Ascending aorta (tissue), 2 donors: ENCODE results near the gene VAMP2. TPM values are rescaled to one million over a fixed set of nuclear protein-coding genes. Genes with fewer than 3 reads are reported as not detected.

Experiments
- DNase-seq, 2 donors: peaks; one replicate each; pipeline ENCODE4 v3.0.0-alpha.2; 2019; ENCODE audit warnings: low spot score in 2 of 2
- H3K27ac ChIP-seq, 2 donors: fragments of 200-600 bp; sonication (generic); one replicate each; pipeline ENCODE4 v1.5.1; 2016 to 2017; ENCODE audit warnings: mild to moderate bottlenecking in 1 of 2
- H3K27me3 ChIP-seq: fragments of 200-600 bp; sonication (generic); one replicate; pipeline ENCODE4 v1.5.1; 2017
- H3K36me3 ChIP-seq, 2 donors: fragments of 200-600 bp; sonication (generic); one replicate each; pipeline ENCODE4 v1.5.1; 2016
- H3K4me1 ChIP-seq, 2 donors: fragments of 200-600 bp; sonication (generic); one replicate each; pipeline ENCODE4 v1.5.1; 2016 to 2017; ENCODE audit warnings: mild to moderate bottlenecking in 1 of 2
- H3K4me3 ChIP-seq, 2 donors: fragments of 200-600 bp; sonication (generic); one replicate each; pipeline ENCODE4 v1.5.1; 2016 to 2017; ENCODE audit warnings: mild to moderate bottlenecking in 1 of 2
- H3K9me3 ChIP-seq, 2 donors: fragments of 200-600 bp; sonication (generic); one replicate each; pipeline ENCODE4 v1.5.1; 2016
- intact Hi-C: fragments of 100-400 bp; cut with DNase I; formaldehyde crosslinking; loops from one replicate; pipeline ENCODE4 v1.15.1; 2023
- total RNA-seq: library from RNA; depleted of rRNA; stranded (reverse); fragments of >200 nt; gene quantifications from one replicate; pipeline ENCODE4 v1.1.0, GENCODE V29; 2016
- TF ChIP-seq, protein P1 (sequence below), 3 experiments: fragments of 200-600 bp in 2 of 3; fragments of 450-650 bp in 1 of 3; sonication (generic) in 2 of 3; IDR thresholded peaks; one replicate each; pipeline ENCODE4 v1.5.1; 2016 to 2019; ENCODE audit warnings: antibody characterized with exemption in 3 of 3, mild to moderate bottlenecking in 1 of 3, moderate library complexity in 1 of 3

Gene VAMP2
- total RNA-seq, 1 donor from 2014 or later: 28.3 TPM

DNA sequence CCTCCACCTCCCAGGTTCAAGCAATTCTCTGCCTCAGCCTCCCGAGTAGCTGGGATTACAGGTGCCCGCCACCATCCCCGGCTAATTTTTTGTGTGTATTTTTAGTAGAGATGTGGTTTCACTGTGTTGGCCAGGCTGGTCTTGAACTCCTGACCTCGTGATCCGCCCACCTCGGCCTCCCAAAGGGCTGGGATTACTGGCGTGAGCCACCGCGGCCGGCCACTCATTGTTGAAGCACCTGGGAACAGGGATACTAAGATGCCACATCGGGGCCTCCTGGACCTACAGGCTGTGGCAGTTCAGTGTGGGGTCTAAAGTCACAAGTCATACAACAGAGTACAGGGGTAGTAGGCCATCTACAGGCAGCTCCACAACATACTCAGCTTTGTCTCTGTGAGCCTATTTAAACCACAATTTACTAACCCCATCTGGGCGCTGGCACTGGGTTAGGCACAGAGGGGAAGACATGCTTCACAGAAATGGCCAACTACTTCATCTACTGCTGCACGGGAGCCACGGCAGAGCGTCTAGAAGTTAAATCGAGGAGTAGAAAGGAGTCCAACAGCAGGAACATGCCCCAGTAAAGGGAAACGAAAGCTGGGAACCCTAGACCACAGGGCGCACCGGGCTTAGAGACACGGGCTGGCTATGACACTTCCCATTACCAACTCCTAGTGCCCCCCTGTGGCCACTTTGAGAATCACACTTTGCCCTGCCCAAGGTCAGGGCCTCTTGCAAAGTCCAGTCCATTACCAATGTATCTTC lies 4.3 kb downstream of the VAMP2 start:
- Histone ChIP-seq H3K4me3 (peak overlapping the region in 1 of 2 donors; percentile 23), H3K9me3 (no peaks in the 10 kb centered on the region), H3K4me1 (peaks cover 16 to 45% of the 10 kb centered on the region in 2 donors), H3K36me3 (peaks cover 21 to 23% of the 10 kb centered on the region in 2 donors), H3K27me3 (no peaks in the 10 kb centered on the region), H3K27ac (peak overlapping the region; percentile 97 to 100)
- TF ChIP-seq, protein P1, sequence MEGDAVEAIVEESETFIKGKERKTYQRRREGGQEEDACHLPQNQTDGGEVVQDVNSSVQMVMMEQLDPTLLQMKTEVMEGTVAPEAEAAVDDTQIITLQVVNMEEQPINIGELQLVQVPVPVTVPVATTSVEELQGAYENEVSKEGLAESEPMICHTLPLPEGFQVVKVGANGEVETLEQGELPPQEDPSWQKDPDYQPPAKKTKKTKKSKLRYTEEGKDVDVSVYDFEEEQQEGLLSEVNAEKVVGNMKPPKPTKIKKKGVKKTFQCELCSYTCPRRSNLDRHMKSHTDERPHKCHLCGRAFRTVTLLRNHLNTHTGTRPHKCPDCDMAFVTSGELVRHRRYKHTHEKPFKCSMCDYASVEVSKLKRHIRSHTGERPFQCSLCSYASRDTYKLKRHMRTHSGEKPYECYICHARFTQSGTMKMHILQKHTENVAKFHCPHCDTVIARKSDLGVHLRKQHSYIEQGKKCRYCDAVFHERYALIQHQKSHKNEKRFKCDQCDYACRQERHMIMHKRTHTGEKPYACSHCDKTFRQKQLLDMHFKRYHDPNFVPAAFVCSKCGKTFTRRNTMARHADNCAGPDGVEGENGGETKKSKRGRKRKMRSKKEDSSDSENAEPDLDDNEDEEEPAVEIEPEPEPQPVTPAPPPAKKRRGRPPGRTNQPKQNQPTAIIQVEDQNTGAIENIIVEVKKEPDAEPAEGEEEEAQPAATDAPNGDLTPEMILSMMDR (IDR thresholded peaks at IDR 0.05): peak; percentile 88 to 95 (median 89)
- intact Hi-C loops: loop anchor here (5.0 kb wide), 2 partner anchors 316 to 676 kb away; partner anchors contain the start of genes POLR2A and SLC35G6
- DNase-seq: peak; percentile 76 to 97

DNA sequence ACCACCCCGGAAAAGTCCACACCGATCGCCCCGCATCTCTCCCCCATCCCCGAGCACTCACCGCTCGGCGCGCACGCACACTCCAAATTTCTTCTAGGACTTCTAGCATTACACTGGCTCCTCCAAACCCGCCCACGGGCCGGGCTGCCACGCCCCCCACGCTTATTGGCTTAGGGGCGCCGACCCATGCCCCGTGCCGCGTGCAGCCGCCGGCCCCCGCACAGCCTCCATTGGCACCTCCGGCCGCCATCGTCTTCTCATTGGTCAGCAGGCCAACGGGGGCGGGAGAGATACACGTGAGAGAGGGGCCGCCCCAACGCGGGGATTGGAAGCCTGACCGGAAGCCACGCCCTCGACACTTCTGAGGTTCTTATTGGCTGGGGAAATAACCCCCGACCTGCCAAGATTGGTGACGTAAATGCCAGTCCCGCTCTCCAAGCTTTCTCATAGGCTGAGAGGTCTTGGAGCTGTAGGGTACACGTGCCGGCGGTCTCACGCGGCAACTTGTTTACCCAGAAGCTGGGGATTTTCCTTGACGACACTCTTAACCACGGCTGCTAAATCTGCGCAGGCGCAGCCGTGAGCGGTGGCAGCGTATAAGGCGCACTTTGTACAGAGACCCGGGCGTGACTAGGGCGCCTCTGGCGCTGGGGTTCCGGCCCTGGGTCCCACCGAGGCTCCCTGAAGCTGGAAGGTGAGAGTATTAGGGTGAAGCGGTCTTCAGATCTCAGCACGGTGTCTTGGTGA lies 6.3 kb downstream of the VAMP2 start:
- no peaks in the 10 kb centered on the region for H3K27me3 ChIP-seq
- H3K36me3 ChIP-seq: peaks cover 27 to 29% of the 10 kb centered on the region in 2 donors
- H3K27ac ChIP-seq: peak overlapping the region; percentile 99 to 100
- DNase-seq: peak; percentile 100
- intact Hi-C loops: loop anchor here (1.0 to 5.0 kb wide), 3 partner anchors 37 to 674 kb away; partner anchors contain the start of genes POLR2A and SLC35G6
- no peaks in the 10 kb centered on the region for H3K9me3 ChIP-seq
- TF ChIP-seq, protein P1 (IDR thresholded peaks at IDR 0.05): peak in 1 of 3 experiments; percentile 22
- H3K4me1 ChIP-seq: peaks cover 13 to 46% of the 10 kb centered on the region in 2 donors
- H3K4me3 ChIP-seq: peak overlapping the region; percentile 77 to 90

DNA sequence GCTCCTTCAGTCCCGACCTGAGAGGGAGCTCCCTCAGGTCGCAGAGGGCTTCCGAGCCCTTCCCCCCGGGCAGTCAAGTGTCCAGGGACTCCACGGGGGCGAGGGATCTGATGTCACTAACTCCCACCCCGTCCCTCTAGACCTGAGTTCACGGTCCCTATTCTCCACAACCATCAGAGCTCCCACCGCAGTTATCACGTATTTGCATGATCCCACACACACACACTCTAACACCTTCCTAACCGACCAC lies 6.8 kb downstream of the VAMP2 start:
- Histone ChIP-seq H3K27ac (peak overlapping the region; percentile 99), H3K4me3 (peak overlapping the region; percentile 77 to 90), H3K9me3 (no peaks in the 10 kb centered on the region), H3K36me3 (peaks cover 22 to 24% of the 10 kb centered on the region in 2 donors), H3K27me3 (no peaks in the 10 kb centered on the region), H3K4me1 (peaks cover 8 to 41% of the 10 kb centered on the region in 2 donors)
- no peak for DNase-seq
- TF ChIP-seq, protein P1 (IDR thresholded peaks at IDR 0.05): no peak
- intact Hi-C loops: loop anchor here (1.0 to 5.0 kb wide), 3 partner anchors 37 to 674 kb away; partner anchors contain the start of genes POLR2A and SLC35G6

DNA sequence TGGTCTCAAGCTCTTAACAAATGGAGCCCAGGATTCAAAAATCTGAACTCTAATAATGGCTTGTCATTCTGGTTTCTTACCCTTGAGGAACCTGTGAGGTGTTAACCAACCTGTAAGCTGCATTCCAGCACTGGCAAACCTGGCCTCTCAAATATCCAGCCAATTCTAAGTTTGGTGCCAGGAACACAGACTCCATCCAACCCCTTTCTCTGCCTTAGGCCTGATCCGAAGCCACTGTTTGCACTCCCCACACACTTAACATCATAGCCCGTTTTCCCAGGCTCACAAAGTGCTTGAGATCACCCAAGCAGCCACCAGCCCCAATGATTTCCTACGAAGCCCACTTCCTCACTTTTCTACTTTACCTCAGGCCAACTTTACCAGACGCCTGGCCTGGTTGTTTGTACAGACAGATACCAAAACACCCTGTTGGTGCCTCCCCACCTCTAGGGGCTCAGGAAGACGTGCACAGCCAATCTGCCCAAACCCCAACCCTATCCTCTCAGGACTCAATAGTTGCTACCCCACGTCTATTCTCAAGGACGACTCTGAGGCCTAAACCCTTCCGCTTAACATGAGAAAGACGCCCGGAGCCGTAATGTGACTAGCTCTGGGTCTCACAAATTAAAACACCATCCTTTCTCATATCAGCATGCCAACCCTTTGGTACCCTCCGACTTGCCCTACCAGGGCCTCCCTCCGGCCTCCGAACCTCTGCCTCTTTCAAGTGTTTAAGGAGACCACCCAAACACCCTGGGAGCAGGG lies 7.3 kb downstream of the VAMP2 start:
- Histone ChIP-seq H3K27ac (peak overlapping the region; percentile 99), H3K27me3 (no peaks in the 10 kb centered on the region), H3K4me1 (peaks cover 12 to 41% of the 10 kb centered on the region in 2 donors), H3K9me3 (no peaks in the 10 kb centered on the region), H3K4me3 (peak overlapping the region; percentile 77 to 90), H3K36me3 (peaks cover 23 to 24% of the 10 kb centered on the region in 2 donors)
- no peak for DNase-seq
- TF ChIP-seq, protein P1 (IDR thresholded peaks at IDR 0.05): no peak
- intact Hi-C loops: loop anchor here (5.0 kb wide), 2 partner anchors 313 to 673 kb away; partner anchors contain the start of genes POLR2A and SLC35G6

DNA sequence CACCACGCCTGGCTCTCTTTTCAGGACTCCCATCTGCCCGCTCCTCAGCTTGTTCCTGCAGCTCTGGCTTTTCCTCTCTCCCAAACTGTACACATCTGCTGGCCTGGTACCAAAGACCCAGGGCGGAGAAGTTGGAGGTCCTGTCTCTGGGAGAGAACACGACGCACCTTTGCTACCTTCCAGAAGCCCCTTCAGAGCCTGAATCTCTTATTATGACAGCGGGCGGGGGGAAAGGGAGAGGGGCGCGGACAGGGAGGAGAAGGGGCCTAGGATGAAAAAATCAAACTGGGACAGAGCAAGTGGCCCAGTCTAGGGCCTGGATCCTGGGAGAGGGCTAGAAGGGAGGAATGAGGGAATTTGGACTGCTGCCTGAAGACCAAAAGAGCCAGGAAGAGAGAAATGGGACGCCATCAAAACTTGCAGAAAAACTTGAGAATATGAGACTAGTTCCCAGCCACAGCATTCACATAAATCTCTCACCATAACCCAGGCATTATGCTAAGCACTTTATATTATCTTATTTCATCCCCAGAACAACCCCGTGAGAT lies 8.1 kb downstream of the VAMP2 start:
- Histone ChIP-seq H3K36me3 (peaks cover 26 to 31% of the 10 kb centered on the region in 2 donors), H3K9me3 (no peaks in the 10 kb centered on the region), H3K4me3 (peak overlapping the region; percentile 77 to 90), H3K27ac (peak overlapping the region; percentile 99), H3K4me1 (peaks cover 15 to 47% of the 10 kb centered on the region in 2 donors), H3K27me3 (no peaks in the 10 kb centered on the region)
- TF ChIP-seq, protein P1 (IDR thresholded peaks at IDR 0.05): no peak
- intact Hi-C loops: loop anchor here (1.0 to 5.0 kb wide), 3 partner anchors 33 to 672 kb away; partner anchors contain the start of genes POLR2A and SLC35G6
- DNase-seq: no peak
